K562 (cell line): ENCODE measurements around the gene UGT1A9. TPM values are rescaled to one million over a fixed set of nuclear protein-coding genes. Genes with fewer than 3 reads are reported as not detected.

Source experiments
- ATAC-seq: fragments of 200-7000 bp; cut with Tn5 transposase; 3 replicates; pipeline ENCODE4 v1.9.1; 2020; ENCODE audit warnings: moderate library complexity
- BruUV-seq: library from RNA; stranded (reverse); fragments of 400-500 nt; replicated peaks from 2 replicates; lab custom pipeline; 2021; lab: Mats Ljungman, UMichigan
- CTCF ChIA-PET: fragments of 300-600 bp; formaldehyde crosslinking; extraction: SDS; loops from one replicate; lab custom pipeline; 2021; ENCODE audit warnings: low intra/inter-chr PET ratio; lab: Yijun Ruan, JAX
- POLR2A ChIA-PET: fragments of 300-600, 350-650 bp; sonication (Branson Sonifier 250); formaldehyde crosslinking; extraction: SDS; loops from one replicate; lab custom pipeline; 2021; ENCODE audit warnings: antibody characterized with exemption, inconsistent platforms; lab: Yijun Ruan, JAX
- DNase-seq, 4 experiments: peaks; one replicate each; pipeline versions ENCODE4 v3.0.0 to v3.0.0-alpha.2; 2011 to 2018; ENCODE audit warnings: low spot score in 3 of 4, mixed read lengths in 3 of 4; ENCODE audit errors: extremely low read depth in 1 of 4
- FAIRE-seq: peaks from 2 replicates; lab custom pipeline; 2011; peaks lifted over from hg19 to GRCh38; lab: Jason Lieb, UNC
- H2AFZ ChIP-seq: 2 replicates; pipeline ENCODE4 v1.6.0; 2011; ENCODE audit warnings: low read depth, low read length, control low read depth, inconsistent platforms
- H3K27ac ChIP-seq: fragments of 200-600 bp; 3 replicates; pipeline ENCODE4 v1.8.0; 2011; ENCODE audit warnings: low read depth, mild to moderate bottlenecking, control low read depth, inconsistent platforms, low read length, moderate library complexity, mixed read lengths; ENCODE audit errors: extremely low read depth
- H3K27me3 ChIP-seq, 2 experiments: fragments of 300-600 bp in 1 of 2; 2 replicates in 1 of 2; 3 replicates in 1 of 2; pipeline versions ENCODE4 v1.6.0 to v1.8.0; 2011; ENCODE audit warnings: inconsistent platforms in 2 of 2, low read length in 2 of 2, mild to moderate bottlenecking in 1 of 2, mixed read lengths in 1 of 2, moderate library complexity in 1 of 2; ENCODE audit not compliant: control insufficient read depth in 2 of 2, insufficient read depth in 2 of 2
- H3K36me3 ChIP-seq: fragments of 300-600 bp; 3 replicates; pipeline ENCODE4 v1.8.0; 2011; ENCODE audit warnings: mild to moderate bottlenecking, low read length, inconsistent platforms; ENCODE audit not compliant: control insufficient read depth, insufficient read depth
- H3K4me1 ChIP-seq, 2 experiments: fragments of 200-600 bp in 1 of 2; replicated peaks in 1 of 2; 2 replicates in 1 of 2; 3 replicates in 1 of 2; pipeline versions ENCODE4 v1.5.1 to v1.8.0; 2011; ENCODE audit warnings: inconsistent platforms in 2 of 2, low read length in 2 of 2, mild to moderate bottlenecking in 1 of 2, mixed read lengths in 1 of 2, moderate library complexity in 1 of 2; ENCODE audit not compliant: control insufficient read depth in 2 of 2, insufficient read depth in 2 of 2
- H3K4me2 ChIP-seq: 2 replicates; pipeline ENCODE4 v1.6.1; 2011; ENCODE audit warnings: low read length, control low read depth, inconsistent platforms, mixed read lengths; ENCODE audit not compliant: insufficient read depth
- H3K4me3 ChIP-seq: fragments of 200-600 bp; sonication (generic), shearing (Covaris generic); 2 replicates; pipeline ENCODE4 v1.5.1; 2016; ENCODE audit warnings: control low read depth, inconsistent platforms
- H3K79me2 ChIP-seq: fragments of 200-600 bp; 3 replicates; pipeline ENCODE4 v1.8.0; 2011; ENCODE audit warnings: low read length, inconsistent platforms; ENCODE audit not compliant: control insufficient read depth, insufficient read depth
- H3K9ac ChIP-seq, 2 experiments: 2 replicates each; pipeline versions ENCODE4 v1.6.0 to v1.6.1; 2011; ENCODE audit warnings: low read depth in 2 of 2, low read length in 2 of 2, control low read depth in 1 of 2, inconsistent platforms in 1 of 2, mild to moderate bottlenecking in 1 of 2, mixed read lengths in 1 of 2; ENCODE audit not compliant: insufficient read depth in 1 of 2
- H3K9me1 ChIP-seq: one replicate; pipeline ENCODE4 v1.6.0; 2011; ENCODE audit warnings: inconsistent platforms, mild to moderate bottlenecking, low read length, moderate library complexity; ENCODE audit not compliant: control insufficient read depth, insufficient read depth
- H3K9me3 ChIP-seq: replicated peaks from 2 replicates; pipeline ENCODE4 v1.5.1; 2011; ENCODE audit warnings: low read depth, low read length, inconsistent platforms; ENCODE audit not compliant: control insufficient read depth, insufficient read depth
- H4K20me1 ChIP-seq: replicated peaks from 2 replicates; pipeline ENCODE4 v1.6.1; 2011; ENCODE audit warnings: low read length, inconsistent platforms, mixed read lengths; ENCODE audit not compliant: control insufficient read depth, insufficient read depth
- CBX3 ChIP-seq, 2 experiments: IDR thresholded peaks; 1 replicate in 1 of 2; 2 replicates in 1 of 2; pipeline ENCODE4 v1.6.1; 2012; ENCODE audit warnings: inconsistent platforms in 2 of 2, low read length in 2 of 2, borderline replicate concordance in 1 of 2, control low read depth in 1 of 2
- ETV6 ChIP-seq, 3 experiments: fragments of 150-350 bp in 1 of 3; sonication (generic) in 1 of 3; formaldehyde crosslinking in 1 of 3; IDR thresholded peaks; 2 replicates each; pipeline versions ENCODE4 v1.6.1 to v1.8.0; 2014 to 2022; ENCODE audit warnings: borderline replicate concordance in 2 of 3, low read depth in 2 of 3, antibody characterized with exemption in 1 of 3, low read length in 1 of 3, mild to moderate bottlenecking in 1 of 3, missing genetic modification reagents in 1 of 3
- HOXB6 ChIP-seq: fragments of 250-450 bp; sonication (Bioruptor Pico); IDR thresholded peaks from 2 replicates; pipeline ENCODE4 v1.5.1; 2022; ENCODE audit warnings: mild to moderate bottlenecking, borderline replicate concordance
- NR3C1 ChIP-seq: sonication (generic); formaldehyde crosslinking; IDR thresholded peaks from 2 replicates; pipeline ENCODE4 v1.8.1; 2022; ENCODE audit warnings: missing genetic modification reagents
- RBM39 ChIP-seq: fragments of 200-400 bp; formaldehyde crosslinking; optimal IDR thresholded peaks from 2 replicates; pipeline ENCODE3; 2018; ENCODE audit warnings: low read depth, low read length
- ZBTB8A ChIP-seq: fragments of 450-650 bp; IDR thresholded peaks from 2 replicates; pipeline ENCODE4 v1.6.1; 2018; ENCODE audit warnings: mild to moderate bottlenecking, moderate library complexity; ENCODE audit not compliant: partially characterized antibody
- ZEB2 ChIP-seq: fragments of 450-650 bp; IDR thresholded peaks from 2 replicates; pipeline ENCODE4 v1.6.1; 2016
- ZNF165 ChIP-seq: fragments of 250-450 bp; sonication (Bioruptor Pico); IDR thresholded peaks from 2 replicates; pipeline ENCODE4 v1.4.0; 2020; ENCODE audit warnings: borderline replicate concordance
- WGBS: fragments of 100-300 bp; shearing (Covaris generic); methylation state at CpG from one replicate; pipeline ENCODE4 v1.1.6; 2016; ENCODE audit warnings: low coverage, mixed read lengths; ENCODE audit not compliant: insufficient coverage; ENCODE audit errors: missing lambda C conversion rate; 5-methylcytosine and 5-hydroxymethylcytosine counted together
- in situ Hi-C: fragments of 300-500 bp; cut with MboI; formaldehyde crosslinking; loops from 4 replicates; pipeline ENCODE4 v1.15.0; 2018; ENCODE audit warnings: inconsistent platforms, mixed read lengths
- intact Hi-C: fragments of 100-400 bp; cut with micrococcal nuclease; formaldehyde crosslinking; loops from 2 replicates; pipeline ENCODE4 v1.14.2; 2022
- polyA plus RNA-seq, 8 experiments: library from polyadenylated mRNA; depleted of rRNA in 4 of 8; stranded (reverse) in 5 of 8; unstranded in 3 of 8; fragments of >200 nt; fragmentation: Nextera tagmentation in 2 of 8; fragmentation: Illumina TruSeq in 1 of 8; extraction: Ambion mirVana in 2 of 8; extraction: Trizol in 1 of 8; gene quantifications; 2 replicates each; pipeline versions ENCODE4 v1.2.1 to v1.2.3, GENCODE V29; 2011 to 2014; ENCODE audit warnings: inconsistent platforms in 1 of 8, missing spikeins in 1 of 8
- total RNA-seq, 7 experiments: library from RNA; depleted of rRNA in 6 of 7; stranded (reverse); fragments of >200 nt in 6 of 7; fragmentation: Illumina TruSeq in 2 of 7; extraction: Trizol in 2 of 7; gene quantifications; 2 replicates each; pipeline versions ENCODE4 v1.2.1 to v1.2.3, GENCODE V29; 2011 to 2021; ENCODE audit warnings: low replicate concordance in 1 of 7
- TF ChIP-seq, protein P1 (sequence below): conservative IDR thresholded peaks from 2 replicates; pipeline ENCODE4 v1.6.1; 2011; ENCODE audit warnings: low read depth, mild to moderate bottlenecking, low read length; ENCODE audit not compliant: control insufficient read depth
- TF ChIP-seq, protein P2 (sequence below): fragments of 450-650 bp; formaldehyde crosslinking; IDR thresholded peaks from 2 replicates; pipeline ENCODE4 v1.4.0; 2022; ENCODE audit warnings: mild to moderate bottlenecking, moderate library complexity
- TF ChIP-seq, protein P3 (sequence below): fragments of 450-650 bp; IDR thresholded peaks from 2 replicates; pipeline ENCODE4 v1.6.1; 2016; ENCODE audit warnings: missing biosample characterization, missing genetic modification characterization
- TF ChIP-seq, protein P4 (sequence below): fragments of 450-650 bp; formaldehyde crosslinking; IDR thresholded peaks from 2 replicates; pipeline ENCODE4 v1.4.0; 2020; ENCODE audit warnings: mild to moderate bottlenecking, moderate library complexity

Gene UGT1A9
- total and polyA plus RNA-seq, 9 of the 15 experiments (the other 6 are each of a cell fraction or from before 2014, with no cell fraction given) = 0.09 TPM; not detected in 8

DNA sequence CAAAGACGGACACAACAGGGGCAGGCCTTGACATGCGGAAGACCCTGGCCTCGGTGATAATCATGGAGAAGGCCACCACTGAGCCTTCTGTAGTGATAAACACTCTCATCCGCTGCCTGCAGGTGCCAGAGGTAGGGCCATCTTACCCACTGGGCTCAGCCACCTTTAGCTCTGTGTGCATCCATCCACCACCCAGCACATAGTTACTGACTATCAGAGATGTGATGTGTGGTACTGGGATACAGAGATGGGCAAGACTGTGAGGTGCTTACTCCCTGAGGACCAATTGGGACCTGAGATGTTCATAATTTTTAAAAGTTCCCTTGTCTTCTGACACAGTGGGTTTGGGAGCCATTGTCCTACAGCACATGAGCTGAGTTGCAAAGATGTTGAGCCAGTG is 108.0 kb downstream of the UGT1A9 start:
- TF ChIP-seq, protein P1, sequence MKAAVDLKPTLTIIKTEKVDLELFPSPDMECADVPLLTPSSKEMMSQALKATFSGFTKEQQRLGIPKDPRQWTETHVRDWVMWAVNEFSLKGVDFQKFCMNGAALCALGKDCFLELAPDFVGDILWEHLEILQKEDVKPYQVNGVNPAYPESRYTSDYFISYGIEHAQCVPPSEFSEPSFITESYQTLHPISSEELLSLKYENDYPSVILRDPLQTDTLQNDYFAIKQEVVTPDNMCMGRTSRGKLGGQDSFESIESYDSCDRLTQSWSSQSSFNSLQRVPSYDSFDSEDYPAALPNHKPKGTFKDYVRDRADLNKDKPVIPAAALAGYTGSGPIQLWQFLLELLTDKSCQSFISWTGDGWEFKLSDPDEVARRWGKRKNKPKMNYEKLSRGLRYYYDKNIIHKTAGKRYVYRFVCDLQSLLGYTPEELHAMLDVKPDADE = no peak
- TF ChIP-seq RBM39 (no peak), ZEB2 (no peak), ZNF165 (CRISPR knock-in tag) (no peak), CBX3 (IDR thresholded peaks at IDR 0.05; ENCODE audit: borderline replicate concordance in 1 of 2, low read length in 2 of 2) (no peak), HOXB6 (CRISPR knock-in tag) (no peak), ZBTB8A (no peak), NR3C1 (CRISPR knock-in tag) (no peak), ETV6 (IDR thresholded peaks at IDR 0.05; ENCODE audit: borderline replicate concordance in 1 of 2, low read depth in 2 of 2, low read length in 1 of 2) (no peak), ETV6 (CRISPR knock-in tag; IDR thresholded peaks at IDR 0.05; ENCODE audit: borderline replicate concordance) (no peak)
- TF ChIP-seq, protein P2, sequence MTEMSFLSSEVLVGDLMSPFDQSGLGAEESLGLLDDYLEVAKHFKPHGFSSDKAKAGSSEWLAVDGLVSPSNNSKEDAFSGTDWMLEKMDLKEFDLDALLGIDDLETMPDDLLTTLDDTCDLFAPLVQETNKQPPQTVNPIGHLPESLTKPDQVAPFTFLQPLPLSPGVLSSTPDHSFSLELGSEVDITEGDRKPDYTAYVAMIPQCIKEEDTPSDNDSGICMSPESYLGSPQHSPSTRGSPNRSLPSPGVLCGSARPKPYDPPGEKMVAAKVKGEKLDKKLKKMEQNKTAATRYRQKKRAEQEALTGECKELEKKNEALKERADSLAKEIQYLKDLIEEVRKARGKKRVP (CRISPR knock-in tag) = no peak
- TF ChIP-seq, protein P3, sequence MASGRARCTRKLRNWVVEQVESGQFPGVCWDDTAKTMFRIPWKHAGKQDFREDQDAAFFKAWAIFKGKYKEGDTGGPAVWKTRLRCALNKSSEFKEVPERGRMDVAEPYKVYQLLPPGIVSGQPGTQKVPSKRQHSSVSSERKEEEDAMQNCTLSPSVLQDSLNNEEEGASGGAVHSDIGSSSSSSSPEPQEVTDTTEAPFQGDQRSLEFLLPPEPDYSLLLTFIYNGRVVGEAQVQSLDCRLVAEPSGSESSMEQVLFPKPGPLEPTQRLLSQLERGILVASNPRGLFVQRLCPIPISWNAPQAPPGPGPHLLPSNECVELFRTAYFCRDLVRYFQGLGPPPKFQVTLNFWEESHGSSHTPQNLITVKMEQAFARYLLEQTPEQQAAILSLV (tag) = no peak
- TF ChIP-seq, protein P4, sequence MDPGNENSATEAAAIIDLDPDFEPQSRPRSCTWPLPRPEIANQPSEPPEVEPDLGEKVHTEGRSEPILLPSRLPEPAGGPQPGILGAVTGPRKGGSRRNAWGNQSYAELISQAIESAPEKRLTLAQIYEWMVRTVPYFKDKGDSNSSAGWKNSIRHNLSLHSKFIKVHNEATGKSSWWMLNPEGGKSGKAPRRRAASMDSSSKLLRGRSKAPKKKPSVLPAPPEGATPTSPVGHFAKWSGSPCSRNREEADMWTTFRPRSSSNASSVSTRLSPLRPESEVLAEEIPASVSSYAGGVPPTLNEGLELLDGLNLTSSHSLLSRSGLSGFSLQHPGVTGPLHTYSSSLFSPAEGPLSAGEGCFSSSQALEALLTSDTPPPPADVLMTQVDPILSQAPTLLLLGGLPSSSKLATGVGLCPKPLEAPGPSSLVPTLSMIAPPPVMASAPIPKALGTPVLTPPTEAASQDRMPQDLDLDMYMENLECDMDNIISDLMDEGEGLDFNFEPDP (CRISPR knock-in tag) = no peak
- TF ChIP-seq, all 486 proteins: peak for 0
- WGBS = 0% methylated on average over 4 of the region's 4 CpGs
- H3K79me2 ChIP-seq = no peaks in the 10 kb centered on the region
- no peak overlapping the region for H3K4me3 ChIP-seq
- ATAC-seq (no peak), DNase-seq (no peak), FAIRE-seq (no peak)
- POLR2A ChIA-PET = interaction anchor here (0.8 kb wide), 1 partner anchor 15 kb away, joined by 3 read pairs; no protein-coding TSS in a partner anchor
- CTCF ChIA-PET = no interaction called here
- no peaks in the 10 kb centered on the region for H3K4me1 ChIP-seq
- H2AFZ ChIP-seq = no peak overlapping the region
- no peaks in the 10 kb centered on the region for H3K27me3 ChIP-seq
- H4K20me1 ChIP-seq = no peaks in the 10 kb centered on the region
- BruUV-seq = no TSS peak
- no peak overlapping the region for H3K27ac ChIP-seq
- in situ Hi-C loops (no loop called here), intact Hi-C loops (no loop called here)
- H3K9ac ChIP-seq = no peak overlapping the region
- H3K36me3 ChIP-seq = no peaks in the 10 kb centered on the region
- no peaks in the 10 kb centered on the region for H3K9me1 ChIP-seq
- no peaks in the 10 kb centered on the region for H3K9me3 ChIP-seq
- H3K4me2 ChIP-seq = no peak overlapping the region
